Pancreas (tissue), 10 donors: ENCODE measurements around the gene NDUFS8. TPM values are rescaled to one million over a fixed set of nuclear protein-coding genes. Genes with fewer than 3 reads are reported as not detected.
A peak's percentile ranks its signal among the peaks of the same experiment; 100 is the strongest.

ENCODE experiments used
- ATAC-seq, 4 donors: fragments of 200-7000 bp; cut with Tn5 transposase; one replicate each; pipeline versions ENCODE4 v1.8.0 to v1.9.1; 2020; ENCODE audit warnings: mild to moderate bottlenecking in 4 of 4, moderate library complexity in 4 of 4
- DNase-seq, 6 donors: peaks; one replicate each; pipeline ENCODE4 v3.0.0-alpha.2; 2020
- FAIRE-seq: peaks from 2 replicates; lab custom pipeline; 2012; peaks lifted over from hg19 to GRCh38; lab: Jason Lieb, UNC
- H3K27ac ChIP-seq, 4 donors: fragments of 200-600 bp; sonication (generic); 1 replicate in 3 of 4; 2 replicates in 1 of 4; pipeline versions ENCODE4 v1.5.0 to v1.8.0; 2020
- H3K27me3 ChIP-seq, 4 donors: fragments of 200-600 bp; one replicate each; pipeline ENCODE4 v1.8.0; 2021
- H3K36me3 ChIP-seq, 3 donors: fragments of 200-600 bp; sonication (generic) in 1 of 3; one replicate each; pipeline versions ENCODE4 v1.5.0 to v1.8.0; 2020 to 2021
- H3K4me1 ChIP-seq, 3 donors: fragments of 200-600 bp; one replicate each; pipeline ENCODE4 v1.8.0; 2021
- H3K4me3 ChIP-seq, 4 donors: fragments of 200-600 bp; sonication (generic) in 2 of 4; one replicate each; pipeline versions ENCODE4 v1.5.0 to v1.8.0; 2020 to 2021
- H3K9me3 ChIP-seq, 4 donors: fragments of 200-600 bp; one replicate each; pipeline ENCODE4 v1.8.0; 2021
- WGBS, 2 donors: extraction: QIAGEN DNeasy Blood & Tissue Kit; methylation state at CpG; one replicate each; pipeline ENCODE4 v1.1.7; 2013; 5-methylcytosine and 5-hydroxymethylcytosine counted together
- intact Hi-C, 3 donors: fragments of 100-400 bp; cut with DNase I; formaldehyde crosslinking; loops; one replicate each; pipeline versions ENCODE4 v1.11.1 to v1.14.2; 2022
- polyA plus RNA-seq, 2 donors: library from polyadenylated mRNA; stranded (reverse); fragments of 200-250 nt; gene quantifications; one replicate each; pipeline ENCODE4 v1.2.3, GENCODE V29; 2013
- total RNA-seq, 6 donors: library from RNA; stranded (reverse); fragmentation: NEBNext Ultra II Directional in 4 of 6; extraction: Animal tissue kit (Norgen Biotek cat#: 25700) in 4 of 6; gene quantifications; one replicate each; pipeline versions ENCODE4 v1.2.1 to v1.2.4, GENCODE V29; 2021 to 2023
- TF ChIP-seq, protein P1 (sequence below), 4 donors: fragments of 200-600 bp; sonication (generic) in 3 of 4; IDR thresholded peaks; one replicate each; pipeline versions ENCODE4 v1.5.0 to v1.8.0; 2021; ENCODE audit warnings: antibody characterized with exemption in 4 of 4
- donor health status: healthy with polysubstance abuse.
- donor health status: DM: no; HTN: no; CAD: no; lungs with moderate emphysema.
- donor health status: DM: no; HTN: no; CAD: no.
- donor health status: control.
- donor health status: control.
- donor health status: Bipolar disorder and iron deficiency.
- donor health status: DM: yes; HTN: yes; CAD: no.
- donor health status: DM: no; HTN: no; CAD: no.
- donor health status: DM: no; HTN: no; CAD: no.
- donor health status: DM: yes; HTN: yes; CAD: no.

NDUFS8 gene
- total and polyA plus RNA-seq, 8 donors = 43.6 to 121 (median 61.8) TPM

DNA sequence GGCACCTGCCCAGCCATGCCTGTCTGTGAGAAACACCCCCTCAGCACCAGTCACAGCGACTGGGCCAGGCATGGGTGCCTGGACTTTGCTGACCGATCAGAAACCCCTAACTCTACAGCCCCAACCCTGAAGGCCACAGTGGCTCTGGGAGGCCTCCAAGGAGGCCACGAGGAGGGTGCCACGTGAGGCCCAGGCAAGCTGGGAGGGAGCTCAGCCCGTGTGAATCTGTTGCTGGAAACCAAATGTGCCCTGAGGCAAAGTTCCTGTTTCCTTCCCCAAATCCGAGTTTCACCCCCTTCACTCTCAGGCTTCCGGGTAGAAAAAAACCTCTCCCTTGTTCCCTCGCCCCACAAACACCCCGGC, 27.9 kb upstream of the NDUFS8 start:
- intact Hi-C loops = no loop called here
- peak in 2 of 4 donors; percentile 5 to 7 for ATAC-seq
- FAIRE-seq = no peak
- Histone ChIP-seq H3K36me3 (no peaks in the 10 kb centered on the region), H3K27ac (peak overlapping the region in 1 of 4 donors; percentile 5), H3K27me3 (no peaks in the 10 kb centered on the region), H3K4me1 (peaks cover 0 to 4% (median 0%) of the 10 kb centered on the region in 3 donors), H3K4me3 (peak overlapping the region in 2 of 4 donors; percentile 65 to 77), H3K9me3 (no peaks in the 10 kb centered on the region)
- TF ChIP-seq, protein P1, sequence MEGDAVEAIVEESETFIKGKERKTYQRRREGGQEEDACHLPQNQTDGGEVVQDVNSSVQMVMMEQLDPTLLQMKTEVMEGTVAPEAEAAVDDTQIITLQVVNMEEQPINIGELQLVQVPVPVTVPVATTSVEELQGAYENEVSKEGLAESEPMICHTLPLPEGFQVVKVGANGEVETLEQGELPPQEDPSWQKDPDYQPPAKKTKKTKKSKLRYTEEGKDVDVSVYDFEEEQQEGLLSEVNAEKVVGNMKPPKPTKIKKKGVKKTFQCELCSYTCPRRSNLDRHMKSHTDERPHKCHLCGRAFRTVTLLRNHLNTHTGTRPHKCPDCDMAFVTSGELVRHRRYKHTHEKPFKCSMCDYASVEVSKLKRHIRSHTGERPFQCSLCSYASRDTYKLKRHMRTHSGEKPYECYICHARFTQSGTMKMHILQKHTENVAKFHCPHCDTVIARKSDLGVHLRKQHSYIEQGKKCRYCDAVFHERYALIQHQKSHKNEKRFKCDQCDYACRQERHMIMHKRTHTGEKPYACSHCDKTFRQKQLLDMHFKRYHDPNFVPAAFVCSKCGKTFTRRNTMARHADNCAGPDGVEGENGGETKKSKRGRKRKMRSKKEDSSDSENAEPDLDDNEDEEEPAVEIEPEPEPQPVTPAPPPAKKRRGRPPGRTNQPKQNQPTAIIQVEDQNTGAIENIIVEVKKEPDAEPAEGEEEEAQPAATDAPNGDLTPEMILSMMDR (IDR thresholded peaks at IDR 0.05) = no peak
- peak in 2 of 6 donors; percentile 31 to 58 for DNase-seq
- WGBS, 2 donors = 70 to 74% methylated on average over 9 of the region's 9 CpGs

DNA sequence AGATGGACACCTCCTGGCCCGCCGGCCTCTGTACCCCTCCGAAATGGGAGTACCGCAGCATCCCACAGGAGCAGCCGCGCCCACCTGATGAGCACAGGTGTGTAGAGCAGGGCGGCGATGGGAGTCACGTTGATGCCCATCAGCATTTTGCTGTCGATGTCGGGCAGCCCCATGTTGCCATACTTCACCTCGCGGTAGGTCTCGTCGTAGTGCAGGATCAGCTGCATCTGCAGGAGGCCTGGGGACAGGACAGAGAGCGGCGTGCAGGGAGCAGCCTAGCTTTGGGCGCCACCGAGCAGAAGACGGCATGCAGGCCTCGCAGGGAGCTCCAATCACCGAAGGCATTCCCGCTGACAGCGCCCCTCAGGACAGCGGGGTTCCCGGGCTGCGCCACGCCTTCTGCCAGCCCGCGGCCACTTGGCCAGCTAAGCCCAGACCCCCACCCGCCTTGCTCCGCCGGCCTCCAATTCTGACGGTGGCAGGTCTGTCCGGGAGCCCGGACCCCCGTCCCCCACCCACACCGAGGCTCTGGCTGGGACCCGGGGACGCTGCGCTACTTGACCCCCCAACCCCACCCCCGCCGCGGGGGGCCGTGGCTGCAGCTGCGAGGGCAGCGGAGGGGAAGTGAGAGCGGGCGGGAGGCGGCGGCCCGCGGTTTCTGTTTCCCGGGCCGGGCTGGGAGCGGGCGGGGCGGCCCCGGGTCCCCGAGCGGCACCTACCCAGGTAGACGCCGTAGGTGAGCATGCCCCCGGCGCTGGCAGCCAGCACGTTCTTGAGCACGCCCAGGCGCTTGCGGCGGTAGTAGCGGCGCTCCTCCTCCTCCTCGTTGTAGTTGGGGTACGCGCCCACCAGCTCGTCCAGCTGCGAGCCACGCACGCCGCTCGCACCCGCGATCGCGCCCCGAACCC, 27.3 kb upstream of the NDUFS8 start:
- FAIRE-seq = no peak
- intact Hi-C loops = no loop called here
- H3K4me1 ChIP-seq = peaks cover under 1 to 7% (median 2%) of the 10 kb centered on the region in 3 donors
- no peaks in the 10 kb centered on the region for H3K36me3 ChIP-seq
- H3K4me3 ChIP-seq = peak overlapping the region; percentile 51 to 77 (median 60)
- H3K9me3 ChIP-seq = no peaks in the 10 kb centered on the region
- WGBS, 2 donors = 15 to 21% methylated on average over 61 to 86 of the region's 86 CpGs
- peak overlapping the region; percentile 39 to 57 (median 50) for H3K27ac ChIP-seq
- H3K27me3 ChIP-seq = no peaks in the 10 kb centered on the region
- ATAC-seq = peak; percentile 44 to 73 (median 51)
- peak; percentile 52 to 91 (median 70) for DNase-seq
- TF ChIP-seq, protein P1 (IDR thresholded peaks at IDR 0.05) = no peak

DNA sequence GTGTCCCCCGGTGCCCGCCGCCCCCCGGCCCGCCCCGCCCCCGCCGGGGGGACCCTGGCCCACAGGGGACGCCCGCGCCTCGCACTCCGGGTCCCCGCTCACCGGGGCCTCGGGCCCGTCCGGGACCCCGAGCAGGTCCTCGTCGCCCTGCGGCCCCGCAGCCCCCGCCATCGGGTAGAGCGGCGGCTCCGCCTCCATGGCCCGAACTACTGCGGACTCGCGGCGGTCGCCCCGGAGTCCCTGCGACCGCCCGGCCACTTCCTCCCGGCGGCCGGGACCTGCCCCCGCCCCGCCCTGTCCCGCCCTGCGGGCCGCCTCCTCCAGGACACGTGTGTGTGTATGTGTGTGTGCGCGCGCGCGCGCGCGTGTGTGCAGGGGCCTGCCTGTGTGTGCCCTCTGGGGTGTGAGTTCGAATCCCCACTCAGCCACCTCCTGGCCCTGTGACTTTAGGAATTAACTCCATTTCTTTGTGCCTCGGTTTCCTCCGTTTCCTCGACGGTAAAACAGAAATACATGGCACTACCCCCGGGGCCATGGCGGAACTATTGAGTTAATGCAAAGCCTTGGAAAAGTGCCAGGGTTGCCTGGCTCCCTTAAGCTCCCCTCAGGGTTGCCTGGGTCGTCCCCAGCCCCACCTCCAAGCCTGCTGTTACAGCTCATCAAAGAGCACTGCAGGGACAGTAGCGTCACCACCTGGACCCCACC, 26.5 kb upstream of the NDUFS8 start, which contains the start of gene UNC93B1:
Gene UNC93B1, minus strand, starts transcription at position 252 of the 705 bp plus-strand sequence. Its CDS starts 54 bp downstream, at position 198.
- TF ChIP-seq, protein P1 (IDR thresholded peaks at IDR 0.05) = no peak
- Histone ChIP-seq H3K36me3 (no peaks in the 10 kb centered on the region), H3K9me3 (no peaks in the 10 kb centered on the region), H3K4me1 (peaks cover 8 to 14% (median 10%) of the 10 kb centered on the region in 3 donors), H3K27ac (peak within 1 kb of the TSS; percentile 39 to 57 (median 50)), H3K4me3 (peak within 1 kb of the TSS; percentile 51 to 77 (median 60)), H3K27me3 (no peaks in the 10 kb centered on the region)
- FAIRE-seq (no peak), DNase-seq (peak; percentile 91 to 98 (median 92)), ATAC-seq (peak; percentile 82 to 91 (median 88))
- WGBS, 2 donors = 3 to 5% methylated on average over 36 to 64 of the region's 64 CpGs
- intact Hi-C loops = no loop called here

DNA sequence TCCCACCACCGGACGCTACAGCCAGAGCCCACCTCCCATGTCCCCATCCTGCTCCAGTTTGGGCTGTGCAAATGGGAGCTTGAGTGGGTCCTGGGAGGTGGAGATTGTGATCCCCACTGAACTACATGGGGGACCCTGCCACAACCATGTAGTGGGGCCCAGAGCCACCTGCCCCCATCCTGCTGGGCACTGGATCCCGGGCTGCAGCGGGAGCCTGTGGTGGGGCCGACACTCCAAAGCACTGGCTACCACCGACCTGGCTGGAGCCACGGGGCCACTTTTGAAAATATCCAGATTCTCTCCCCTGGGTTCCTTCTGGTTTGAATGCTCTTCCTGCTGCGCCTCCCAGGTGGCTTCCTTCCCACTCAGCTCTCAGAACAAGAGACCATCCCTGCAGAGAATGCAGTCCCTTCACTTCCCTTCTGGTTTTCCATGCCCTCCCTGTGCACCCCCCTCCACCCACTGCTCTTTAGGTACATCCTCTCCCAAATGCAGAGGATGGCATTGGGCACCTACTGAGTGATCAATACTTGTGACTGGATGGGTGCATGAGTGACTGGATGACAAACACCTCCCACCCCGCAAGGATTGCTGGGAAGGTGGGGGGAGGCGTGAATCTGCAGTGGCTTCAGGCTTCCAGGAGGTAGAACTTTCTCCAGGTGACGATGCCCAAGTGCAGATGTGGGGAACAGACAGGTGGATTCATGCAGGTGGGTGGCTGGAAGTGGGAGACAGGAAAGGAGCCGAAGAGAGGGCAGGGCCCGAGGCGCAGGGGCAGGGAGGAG, 25.7 kb upstream of the NDUFS8 start:
- FAIRE-seq (no peak), DNase-seq (peak in 1 of 6 donors; percentile 41), ATAC-seq (no peak)
- H3K4me1 ChIP-seq = peaks cover 14 to 22% (median 16%) of the 10 kb centered on the region in 3 donors
- intact Hi-C loops = no loop called here
- 68 to 74% methylated on average over 14 of the region's 14 CpGs for WGBS, 2 donors
- TF ChIP-seq, protein P1 (IDR thresholded peaks at IDR 0.05) = no peak
- no peak overlapping the region for H3K27ac ChIP-seq
- no peaks in the 10 kb centered on the region for H3K9me3 ChIP-seq
- H3K36me3 ChIP-seq = no peaks in the 10 kb centered on the region
- peak overlapping the region in 2 of 4 donors; percentile 65 to 77 for H3K4me3 ChIP-seq
- H3K27me3 ChIP-seq = no peaks in the 10 kb centered on the region
